Neuron (in vitro differentiated cells): ENCODE measurements around the gene CHPF2.

ENCODE experiments used
- H2AFZ ChIP-seq: one replicate; pipeline ENCODE4 v1.6.1; 2013; ENCODE audit warnings: low read depth, mild to moderate bottlenecking, inconsistent platforms, low read length, moderate library complexity
- H3K27me3 ChIP-seq: one replicate; pipeline ENCODE4 v1.6.1; 2013; ENCODE audit warnings: low read length; ENCODE audit not compliant: insufficient read depth
- H3K36me3 ChIP-seq: one replicate; pipeline ENCODE4 v1.6.1; 2013; ENCODE audit warnings: low read length; ENCODE audit not compliant: insufficient read depth
- H3K4me1 ChIP-seq: one replicate; pipeline ENCODE4 v1.6.1; 2013; ENCODE audit warnings: low read length; ENCODE audit not compliant: insufficient read depth
- H3K4me3 ChIP-seq: 2 replicates; pipeline ENCODE4 v1.5.1; 2013; ENCODE audit warnings: mild to moderate bottlenecking, low read length, moderate library complexity
- H3K9me3 ChIP-seq: one replicate; pipeline ENCODE4 v1.6.1; 2013; ENCODE audit warnings: low read length

CHPF2 gene

GRCh38 chr7:151232091-151232916, at the start of gene CHPF2:
CHPF2 (plus strand) TSS chr7:151232483; CDS start chr7:151234012, 1,529 bp downstream.
- H3K4me1 ChIP-seq: peaks cover 27% of the 10 kb centered on the region
- peak within 1 kb of the TSS; percentile 64 for H3K4me3 ChIP-seq
- H3K36me3 ChIP-seq: peaks cover 19% of the 10 kb centered on the region
- no peaks in the 10 kb centered on the region for H3K9me3 ChIP-seq
- H2AFZ ChIP-seq: peak within 1 kb of the TSS; percentile 35
- H3K27me3 ChIP-seq: no peaks in the 10 kb centered on the region

- Histone ChIP-seq H3K36me3 (no peaks in the 10 kb centered on the region), H3K4me1 (no peaks in the 10 kb centered on the region), H2AFZ (no peak overlapping the region), H3K27me3 (peaks cover 26% of the 10 kb centered on the region), H3K4me3 (no peak overlapping the region), H3K9me3 (no peaks in the 10 kb centered on the region)
These were observed 46.3 kb upstream of the CHPF2 start for GRCh38 chr7:151185762-151186639.

GRCh38 chr7:151186640-151187408, 45.5 kb upstream of the CHPF2 start, which contains the start of gene ASB10:
ASB10 (minus strand) TSS chr7:151187250; CDS start chr7:151187130, 120 bp downstream.
- no peak within 1 kb of the TSS for H3K4me3 ChIP-seq
- H3K27me3 ChIP-seq: peaks cover 32% of the 10 kb centered on the region
- H3K9me3 ChIP-seq: no peaks in the 10 kb centered on the region
- H3K36me3 ChIP-seq: no peaks in the 10 kb centered on the region
- H3K4me1 ChIP-seq: no peaks in the 10 kb centered on the region
- H2AFZ ChIP-seq: no peak within 1 kb of the TSS

- no peaks in the 10 kb centered on the region for H3K4me1 ChIP-seq
- H3K36me3 ChIP-seq: no peaks in the 10 kb centered on the region
- no peak overlapping the region for H2AFZ ChIP-seq
- H3K4me3 ChIP-seq: no peak overlapping the region
- peaks cover 39% of the 10 kb centered on the region for H3K27me3 ChIP-seq
- no peaks in the 10 kb centered on the region for H3K9me3 ChIP-seq
These were observed 44.7 kb upstream of the CHPF2 start for GRCh38 chr7:151187409-151188251.

- H3K36me3 ChIP-seq: no peaks in the 10 kb centered on the region
- no peaks in the 10 kb centered on the region for H3K4me1 ChIP-seq
- peaks cover 39% of the 10 kb centered on the region for H3K27me3 ChIP-seq
- no peaks in the 10 kb centered on the region for H3K9me3 ChIP-seq
- no peak overlapping the region for H3K4me3 ChIP-seq
- no peak overlapping the region for H2AFZ ChIP-seq
These were observed 44.1 kb upstream of the CHPF2 start for GRCh38 chr7:151188252-151188542.

GRCh38 chr7:151189038-151189437, 43.2 kb upstream of the CHPF2 start:
- no peaks in the 10 kb centered on the region for H3K4me1 ChIP-seq
- H3K27me3 ChIP-seq: peaks cover 39% of the 10 kb centered on the region
- H3K4me3 ChIP-seq: no peak overlapping the region
- no peaks in the 10 kb centered on the region for H3K36me3 ChIP-seq
- no peaks in the 10 kb centered on the region for H3K9me3 ChIP-seq
- H2AFZ ChIP-seq: no peak overlapping the region

GRCh38 chr7:151191544-151191943, 40.7 kb upstream of the CHPF2 start:
- no peak overlapping the region for H2AFZ ChIP-seq
- peaks cover 52% of the 10 kb centered on the region for H3K27me3 ChIP-seq
- no peak overlapping the region for H3K4me3 ChIP-seq
- H3K9me3 ChIP-seq: no peaks in the 10 kb centered on the region
- no peaks in the 10 kb centered on the region for H3K4me1 ChIP-seq
- no peaks in the 10 kb centered on the region for H3K36me3 ChIP-seq

GRCh38 chr7:151192002-151192539, 40.2 kb upstream of the CHPF2 start:
- no peak overlapping the region for H3K4me3 ChIP-seq
- H2AFZ ChIP-seq: no peak overlapping the region
- no peaks in the 10 kb centered on the region for H3K36me3 ChIP-seq
- H3K27me3 ChIP-seq: peaks cover 53% of the 10 kb centered on the region
- H3K9me3 ChIP-seq: no peaks in the 10 kb centered on the region
- H3K4me1 ChIP-seq: no peaks in the 10 kb centered on the region

GRCh38 chr7:151193203-151193978, 38.9 kb upstream of the CHPF2 start:
- Histone ChIP-seq H3K4me3 (no peak overlapping the region), H3K27me3 (peaks cover 59% of the 10 kb centered on the region), H3K9me3 (no peaks in the 10 kb centered on the region), H2AFZ (no peak overlapping the region), H3K36me3 (no peaks in the 10 kb centered on the region), H3K4me1 (no peaks in the 10 kb centered on the region)

GRCh38 chr7:151194188-151194587, 38.1 kb upstream of the CHPF2 start:
- no peak overlapping the region for H3K4me3 ChIP-seq
- no peaks in the 10 kb centered on the region for H3K9me3 ChIP-seq
- H2AFZ ChIP-seq: no peak overlapping the region
- H3K27me3 ChIP-seq: peaks cover 56% of the 10 kb centered on the region
- H3K4me1 ChIP-seq: no peaks in the 10 kb centered on the region
- no peaks in the 10 kb centered on the region for H3K36me3 ChIP-seq

GRCh38 chr7:151195616-151196450, 36.5 kb upstream of the CHPF2 start:
- Histone ChIP-seq H3K36me3 (no peaks in the 10 kb centered on the region), H2AFZ (no peak overlapping the region), H3K9me3 (no peaks in the 10 kb centered on the region), H3K27me3 (peaks cover 52% of the 10 kb centered on the region), H3K4me3 (no peak overlapping the region), H3K4me1 (no peaks in the 10 kb centered on the region)
